Testis (tissue), 3 donors: ENCODE data around the gene THSD4. TPM values are rescaled to one million over a fixed set of nuclear protein-coding genes. Genes with fewer than 3 reads are reported as not detected.

Experiments
- DNase-seq: peaks from one replicate; pipeline ENCODE4 v3.0.0-alpha.2; 2019
- H3K27ac ChIP-seq, 2 donors: fragments of 200-600 bp; sonication (generic); one replicate each; pipeline ENCODE4 v1.5.1; 2019
- H3K27me3 ChIP-seq: fragments of 200-600 bp; sonication (generic); one replicate; pipeline ENCODE4 v1.5.1; 2019
- H3K36me3 ChIP-seq: fragments of 200-600 bp; sonication (generic); one replicate; pipeline ENCODE4 v1.5.1; 2017; ENCODE audit warnings: low read depth; ENCODE audit errors: missing control alignments
- H3K4me1 ChIP-seq: fragments of 200-600 bp; sonication (generic); one replicate; pipeline ENCODE4 v1.5.1; 2019
- H3K4me3 ChIP-seq, 2 donors: fragments of 200-600 bp; sonication (generic); one replicate each; pipeline ENCODE4 v1.5.1; 2017 to 2019
- H3K9me3 ChIP-seq: fragments of 200-600 bp; sonication (generic); one replicate; pipeline ENCODE4 v1.5.1; 2017
- CTCF ChIP-seq, 3 experiments: fragments of 450-650 bp in 2 of 3; fragments of 200-600 bp in 1 of 3; sonication (generic) in 1 of 3; IDR thresholded peaks; one replicate each; pipeline ENCODE4 v1.5.1; 2016 to 2019; ENCODE audit warnings: antibody characterized with exemption in 3 of 3, mild to moderate bottlenecking in 2 of 3, moderate library complexity in 1 of 3
- POLR2A ChIP-seq: fragments of 450-650 bp; IDR thresholded peaks from one replicate; pipeline ENCODE4 v1.6.1; 2017; ENCODE audit warnings: antibody characterized with exemption, mild to moderate bottlenecking, moderate library complexity
- WGBS, 2 donors: methylation state at CpG; one replicate each; pipeline ENCODE4 v1.1.5; 2018; 5-methylcytosine and 5-hydroxymethylcytosine counted together
- intact Hi-C: fragments of 100-400 bp; cut with DNase I; formaldehyde crosslinking; loops from one replicate; pipeline ENCODE4 v1.15.1; 2023; ENCODE audit warnings: low total_unique reads
- polyA plus RNA-seq: library from polyadenylated mRNA; stranded (reverse); fragments of 350-450 nt; fragmentation: Illumina TruSeq; extraction: RNeasy Lipid Tissue Mini Kit (QIAGEN cat#74804); gene quantifications from one replicate; pipeline ENCODE4 v1.2.3, GENCODE V29; 2014; ENCODE audit warnings: low read depth, low replicate concordance; ENCODE audit not compliant: insufficient read depth
- total RNA-seq, 2 donors: library from RNA; depleted of rRNA; stranded (reverse); fragments of >200 nt; gene quantifications; one replicate each; pipeline ENCODE4 v1.2.3, GENCODE V29; 2016

THSD4 gene
- total and polyA plus RNA-seq, 3 donors from 2014 or later = 14.3 to 21.5 (median 18.2) TPM

- intact Hi-C loops = no loop called here
- H3K9me3 ChIP-seq = no peaks in the 10 kb centered on the region
- TF ChIP-seq POLR2A (no peak), CTCF (IDR thresholded peaks at IDR 0.05) (no peak)
- WGBS, 2 donors = 84 to 86% methylated on average over 2 of the region's 2 CpGs
- DNase-seq = no peak
- H3K4me1 ChIP-seq = no peaks in the 10 kb centered on the region
- no peak overlapping the region for H3K27ac ChIP-seq
- H3K27me3 ChIP-seq = no peaks in the 10 kb centered on the region
- H3K36me3 ChIP-seq = no peaks in the 10 kb centered on the region
- H3K4me3 ChIP-seq = no peak overlapping the region
Measured at GRCh38 chr15:71785996-71786395, 670.7 kb downstream of the THSD4 start.

GRCh38 chr15:71786673-71787072 is 671.4 kb downstream of the THSD4 start:
- H3K4me1 ChIP-seq = no peaks in the 10 kb centered on the region
- WGBS, 2 donors = 93 to 94% methylated on average over 7 of the region's 7 CpGs
- H3K27ac ChIP-seq = no peak overlapping the region
- no peak for DNase-seq
- H3K27me3 ChIP-seq = no peaks in the 10 kb centered on the region
- H3K36me3 ChIP-seq = no peaks in the 10 kb centered on the region
- no peak for TF ChIP-seq POLR2A
- no peaks in the 10 kb centered on the region for H3K9me3 ChIP-seq
- no peak overlapping the region for H3K4me3 ChIP-seq
- intact Hi-C loops = no loop called here

- H3K4me3 ChIP-seq = no peak overlapping the region
Measured at GRCh38 chr15:71788646-71789579, 673.6 kb downstream of the THSD4 start.

GRCh38 chr15:71789616-71790015 is 674.3 kb downstream of the THSD4 start:
- intact Hi-C loops = no loop called here
- TF ChIP-seq POLR2A (no peak), CTCF (IDR thresholded peaks at IDR 0.05) (no peak)
- WGBS, 2 donors = 93 to 96% methylated on average over 6 of the region's 6 CpGs
- Histone ChIP-seq H3K36me3 (no peaks in the 10 kb centered on the region), H3K9me3 (no peaks in the 10 kb centered on the region), H3K4me1 (no peaks in the 10 kb centered on the region), H3K27me3 (no peaks in the 10 kb centered on the region), H3K27ac (no peak overlapping the region), H3K4me3 (no peak overlapping the region)
- no peak for DNase-seq

More at GRCh38 chr15:71788646-71789579, 673.6 kb downstream of the THSD4 start:
- H3K4me1 ChIP-seq = no peaks in the 10 kb centered on the region
- intact Hi-C loops = no loop called here
- no peaks in the 10 kb centered on the region for H3K9me3 ChIP-seq
- TF ChIP-seq CTCF (IDR thresholded peaks at IDR 0.05) (no peak), POLR2A (no peak)
- H3K27me3 ChIP-seq = no peaks in the 10 kb centered on the region
- DNase-seq = no peak
- H3K36me3 ChIP-seq = no peaks in the 10 kb centered on the region
- no peak overlapping the region for H3K27ac ChIP-seq
- 90 to 91% methylated on average over 15 of the region's 15 CpGs for WGBS, 2 donors

- 83% methylated on average over 10 of the region's 10 CpGs for WGBS, 2 donors
- no peak overlapping the region for H3K4me3 ChIP-seq
- intact Hi-C loops = no loop called here
- H3K4me1 ChIP-seq = no peaks in the 10 kb centered on the region
- TF ChIP-seq POLR2A (no peak), CTCF (IDR thresholded peaks at IDR 0.05) (no peak)
- H3K36me3 ChIP-seq = no peaks in the 10 kb centered on the region
- DNase-seq = no peak
- no peaks in the 10 kb centered on the region for H3K27me3 ChIP-seq
- H3K27ac ChIP-seq = no peak overlapping the region
- H3K9me3 ChIP-seq = no peaks in the 10 kb centered on the region
Measured at GRCh38 chr15:71790081-71790480, 674.8 kb downstream of the THSD4 start.
